HEK293 (cell line): Measurements from ENCODE around the gene NR0B2.

ENCODE experiments used
- CTCF ChIA-PET: fragments of 350-600 bp; formaldehyde crosslinking; extraction: SDS; loops from one replicate; lab custom pipeline; 2021; ENCODE audit warnings: antibody characterized with exemption; lab: Yijun Ruan, JAX
- POLR2A ChIA-PET: fragments of 300-600 bp; formaldehyde crosslinking; extraction: SDS; loops from one replicate; lab custom pipeline; 2020; ENCODE audit warnings: antibody characterized with exemption, inconsistent platforms; lab: Yijun Ruan, JAX
- H3K27ac ChIP-seq: fragments of 200-500 bp; sonication (Bioruptor generic); 2 replicates; pipeline ENCODE4 v1.5.1; 2014; ENCODE audit warnings: low read depth, low read length, control low read depth, inconsistent platforms; ENCODE audit errors: extremely low read depth
- H3K36me3 ChIP-seq, 2 experiments: fragments of 200-500 bp in 1 of 2; sonication (Bioruptor generic) in 1 of 2; 1 replicate in 1 of 2; 2 replicates in 1 of 2; pipeline ENCODE4 v1.5.1; 2014 to 2017; ENCODE audit warnings: inconsistent platforms in 2 of 2, low read length in 2 of 2; ENCODE audit not compliant: control insufficient read depth in 2 of 2, insufficient read depth in 1 of 2
- H3K4me1 ChIP-seq: fragments of 200-500 bp; sonication (Bioruptor generic); 2 replicates; pipeline ENCODE4 v1.5.1; 2014; ENCODE audit warnings: mild to moderate bottlenecking, low read length, inconsistent platforms; ENCODE audit not compliant: control insufficient read depth, insufficient read depth
- H3K4me3 ChIP-seq: 2 replicates; pipeline ENCODE4 v1.5.1; 2011; ENCODE audit warnings: low read depth, mild to moderate bottlenecking, control low read depth, low read length, moderate library complexity
- H3K9me3 ChIP-seq: fragments of 200-500 bp; sonication (Bioruptor generic); 2 replicates; pipeline ENCODE4 v1.5.1; 2014; ENCODE audit warnings: low read depth, low read length, inconsistent platforms; ENCODE audit not compliant: control insufficient read depth, insufficient read depth
- GLIS1 ChIP-seq: fragments of 450-650 bp; formaldehyde crosslinking; IDR thresholded peaks from 2 replicates; pipeline ENCODE4 v1.5.1; 2016; ENCODE audit warnings: missing biosample characterization, missing genetic modification characterization
- GLIS2 ChIP-seq: fragments of 450-650 bp; formaldehyde crosslinking; IDR thresholded peaks from 2 replicates; pipeline ENCODE4 v1.5.1; 2016; ENCODE audit warnings: missing biosample characterization, missing genetic modification characterization
- HOXC10 ChIP-seq: sonication (generic); formaldehyde crosslinking; IDR thresholded peaks from 2 replicates; pipeline ENCODE4 v1.8.1; 2023; ENCODE audit warnings: mild to moderate bottlenecking, missing genetic modification reagents
- KLF8 ChIP-seq: fragments of 450-650 bp; formaldehyde crosslinking; IDR thresholded peaks from 2 replicates; pipeline ENCODE4 v1.5.1; 2016; ENCODE audit warnings: missing biosample characterization, missing genetic modification characterization
- KLF9 ChIP-seq: fragments of 450-650 bp; formaldehyde crosslinking; IDR thresholded peaks from 2 replicates; pipeline ENCODE4 v1.5.1; 2016; ENCODE audit warnings: missing biosample characterization, missing genetic modification characterization, low read depth
- SCRT2 ChIP-seq: fragments of 450-650 bp; formaldehyde crosslinking; IDR thresholded peaks from 2 replicates; pipeline ENCODE4 v1.5.1; 2016; ENCODE audit warnings: missing biosample characterization, missing genetic modification characterization
- SP7 ChIP-seq: fragments of 450-650 bp; formaldehyde crosslinking; IDR thresholded peaks from 2 replicates; pipeline ENCODE4 v1.5.1; 2016; ENCODE audit warnings: missing biosample characterization, missing genetic modification characterization
- ZBTB17 ChIP-seq: fragments of 450-650 bp; formaldehyde crosslinking; IDR thresholded peaks from 2 replicates; pipeline ENCODE4 v1.5.1; 2016; ENCODE audit warnings: missing biosample characterization, missing genetic modification characterization
- ZIC2 ChIP-seq: fragments of 450-650 bp; formaldehyde crosslinking; IDR thresholded peaks from 2 replicates; pipeline ENCODE4 v1.5.1; 2016; ENCODE audit warnings: missing biosample characterization, missing genetic modification characterization
- ZNF112 ChIP-seq: fragments of 450-650 bp; formaldehyde crosslinking; IDR thresholded peaks from 2 replicates; pipeline ENCODE4 v1.5.0; 2017; ENCODE audit warnings: missing biosample characterization, missing genetic modification characterization
- ZNF175 ChIP-seq: fragments of 450-650 bp; formaldehyde crosslinking; IDR thresholded peaks from 2 replicates; pipeline ENCODE4 v1.5.1; 2016; ENCODE audit warnings: missing biosample characterization, missing genetic modification characterization
- ZNF335 ChIP-seq: fragments of 450-650 bp; formaldehyde crosslinking; conservative IDR thresholded peaks from 2 replicates; pipeline ENCODE4 v1.5.1; 2016; ENCODE audit warnings: missing biosample characterization, missing genetic modification characterization
- ZNF341 ChIP-seq: fragments of 450-650 bp; formaldehyde crosslinking; IDR thresholded peaks from 2 replicates; pipeline ENCODE4; 2016; ENCODE audit warnings: low read depth, missing biosample characterization, missing genetic modification characterization
- ZNF501 ChIP-seq: fragments of 450-650 bp; formaldehyde crosslinking; IDR thresholded peaks from 2 replicates; pipeline ENCODE4 v1.5.1; 2016; ENCODE audit warnings: missing biosample characterization, missing genetic modification characterization
- ZNF549 ChIP-seq: fragments of 450-650 bp; IDR thresholded peaks from 2 replicates; pipeline ENCODE4 v1.5.1; 2018; ENCODE audit warnings: missing biosample characterization, missing genetic modification characterization, mild to moderate bottlenecking, inconsistent platforms, moderate library complexity
- ZNF654 ChIP-seq: fragments of 450-650 bp; formaldehyde crosslinking; IDR thresholded peaks from 2 replicates; pipeline ENCODE4 v1.5.1; 2016; ENCODE audit warnings: low read depth, missing biosample characterization, missing genetic modification characterization
- TF ChIP-seq, protein P1 (sequence below): fragments of 450-650 bp; formaldehyde crosslinking; IDR thresholded peaks from 2 replicates; pipeline ENCODE4 v1.5.1; 2016; ENCODE audit warnings: missing biosample characterization, missing genetic modification characterization
- TF ChIP-seq, protein P2 (sequence below): fragments of 450-650 bp; formaldehyde crosslinking; IDR thresholded peaks from 2 replicates; pipeline ENCODE4 v1.5.1; 2016; ENCODE audit warnings: missing biosample characterization, missing genetic modification characterization

Gene NR0B2

DNA sequence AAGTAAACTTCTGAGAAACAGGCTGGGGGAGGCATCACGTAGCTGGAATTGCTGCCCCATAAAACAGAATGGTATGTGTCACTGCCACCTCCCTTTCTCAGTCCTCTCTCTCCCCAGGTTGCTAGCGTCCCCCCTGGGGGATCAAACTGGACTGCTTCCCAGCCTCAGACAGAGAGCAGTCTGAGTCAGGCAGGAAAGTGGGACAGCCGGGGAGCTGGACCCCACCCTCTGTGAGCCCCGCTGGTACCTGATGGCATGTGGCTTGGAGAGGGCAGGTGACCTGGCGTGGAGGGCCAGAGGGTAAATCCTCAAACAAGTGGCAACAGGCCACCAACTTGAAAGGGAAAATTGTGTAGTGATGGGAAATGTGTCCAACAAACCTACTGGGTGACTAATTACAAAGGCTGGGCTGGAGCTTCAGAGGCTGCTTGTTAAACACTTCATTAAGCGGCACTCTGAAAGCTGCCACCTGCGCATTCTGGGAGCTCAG, 51.8 kb downstream of the NR0B2 start:
- TF ChIP-seq ZIC2 (tag by site-specific recombination) (peak; percentile 91), SP7 (tag by site-specific recombination) (peak; percentile 42; the same call in 1 of the 2 replicates), SCRT2 (tag by site-specific recombination) (peak; percentile 43; the same call in 1 of the 2 replicates), KLF9 (tag by site-specific recombination) (no peak), HOXC10 (0 out of 2 replicates have a peak, but pooled peaks have one; percentile 30), ZNF549 (tag by site-specific recombination) (no peak), KLF8 (tag by site-specific recombination) (no peak), ZNF654 (no peak), ZBTB17 (tag by site-specific recombination) (no peak), ZNF341 (tag by site-specific recombination) (peak; percentile 95), ZNF112 (no peak), GLIS1 (peak; percentile 71), ZNF335 (0 out of 2 replicates have a peak, but pooled peaks have one; percentile 13), ZNF175 (tag by site-specific recombination) (no peak), GLIS2 (tag by site-specific recombination) (0 out of 2 replicates have a peak, but pooled peaks have one; percentile 11), ZNF501 (tag by site-specific recombination) (no peak)
- TF ChIP-seq, protein P1, sequence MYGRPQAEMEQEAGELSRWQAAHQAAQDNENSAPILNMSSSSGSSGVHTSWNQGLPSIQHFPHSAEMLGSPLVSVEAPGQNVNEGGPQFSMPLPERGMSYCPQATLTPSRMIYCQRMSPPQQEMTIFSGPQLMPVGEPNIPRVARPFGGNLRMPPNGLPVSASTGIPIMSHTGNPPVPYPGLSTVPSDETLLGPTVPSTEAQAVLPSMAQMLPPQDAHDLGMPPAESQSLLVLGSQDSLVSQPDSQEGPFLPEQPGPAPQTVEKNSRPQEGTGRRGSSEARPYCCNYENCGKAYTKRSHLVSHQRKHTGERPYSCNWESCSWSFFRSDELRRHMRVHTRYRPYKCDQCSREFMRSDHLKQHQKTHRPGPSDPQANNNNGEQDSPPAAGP: peak; percentile 38; the same call in 1 of the 2 replicates
- TF ChIP-seq, protein P2, sequence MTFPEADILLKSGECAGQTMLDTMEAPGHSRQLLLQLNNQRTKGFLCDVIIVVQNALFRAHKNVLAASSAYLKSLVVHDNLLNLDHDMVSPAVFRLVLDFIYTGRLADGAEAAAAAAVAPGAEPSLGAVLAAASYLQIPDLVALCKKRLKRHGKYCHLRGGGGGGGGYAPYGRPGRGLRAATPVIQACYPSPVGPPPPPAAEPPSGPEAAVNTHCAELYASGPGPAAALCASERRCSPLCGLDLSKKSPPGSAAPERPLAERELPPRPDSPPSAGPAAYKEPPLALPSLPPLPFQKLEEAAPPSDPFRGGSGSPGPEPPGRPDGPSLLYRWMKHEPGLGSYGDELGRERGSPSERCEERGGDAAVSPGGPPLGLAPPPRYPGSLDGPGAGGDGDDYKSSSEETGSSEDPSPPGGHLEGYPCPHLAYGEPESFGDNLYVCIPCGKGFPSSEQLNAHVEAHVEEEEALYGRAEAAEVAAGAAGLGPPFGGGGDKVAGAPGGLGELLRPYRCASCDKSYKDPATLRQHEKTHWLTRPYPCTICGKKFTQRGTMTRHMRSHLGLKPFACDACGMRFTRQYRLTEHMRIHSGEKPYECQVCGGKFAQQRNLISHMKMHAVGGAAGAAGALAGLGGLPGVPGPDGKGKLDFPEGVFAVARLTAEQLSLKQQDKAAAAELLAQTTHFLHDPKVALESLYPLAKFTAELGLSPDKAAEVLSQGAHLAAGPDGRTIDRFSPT (tag by site-specific recombination): 0 out of 2 replicates have a peak, but pooled peaks have one; percentile 36
- Histone ChIP-seq H3K9me3 (no peaks in the 10 kb centered on the region), H3K4me3 (no peak overlapping the region), H3K4me1 (0 out of 2 replicates have a peak, but pooled peaks cover 2% of the 10 kb centered on the region), H3K36me3 (no peaks in the 10 kb centered on the region), H3K27ac (no peak overlapping the region)
- POLR2A ChIA-PET: interaction anchor here (0.8 to 1.2 kb wide), 2 partner anchors 25 to 36 kb away, joined by 3 read pairs; partner anchors contain the start of gene ZDHHC18
- CTCF ChIA-PET: interaction anchor here (0.6 to 4.1 kb wide), 8 partner anchors 9 to 262 kb away, joined by 3 to 18 read pairs (median 4); no protein-coding TSS in a partner anchor
